Right cardiac atrium (tissue), 5 donors: ENCODE results near the gene SMARCD1. TPM values are rescaled to one million over a fixed set of nuclear protein-coding genes. Genes with fewer than 3 reads are reported as not detected.

ENCODE experiments used
- ATAC-seq, 2 donors: fragments of 200-7000 bp; cut with Tn5 transposase; one replicate each; pipeline versions ENCODE4 v1.8.0 to v1.9.1; 2020; ENCODE audit warnings: moderate library complexity in 2 of 2, mild to moderate bottlenecking in 1 of 2
- DNase-seq, 3 donors: peaks; one replicate each; pipeline ENCODE4 v3.0.0-alpha.2; 2020
- H3K27ac ChIP-seq: one replicate; pipeline ENCODE4 v1.5.1; 2013; ENCODE audit warnings: mild to moderate bottlenecking, low read length, control low read depth, moderate library complexity
- H3K27me3 ChIP-seq: one replicate; pipeline ENCODE4 v1.6.1; 2013; ENCODE audit not compliant: control insufficient read depth, insufficient read depth
- H3K4me1 ChIP-seq: one replicate; pipeline ENCODE4 v1.6.1; 2013; ENCODE audit warnings: low read length; ENCODE audit not compliant: control insufficient read depth, insufficient read depth
- H3K4me3 ChIP-seq: one replicate; pipeline ENCODE4 v1.5.1; 2013; ENCODE audit warnings: low read length, control low read depth
- H3K9me3 ChIP-seq: one replicate; pipeline ENCODE4 v1.6.1; 2013; ENCODE audit warnings: low read length; ENCODE audit not compliant: control insufficient read depth
- WGBS: extraction: QIAGEN DNeasy Blood & Tissue Kit; methylation state at CpG from one replicate; pipeline ENCODE4 v1.1.7; 2013; 5-methylcytosine and 5-hydroxymethylcytosine counted together
- intact Hi-C, 4 donors: fragments of 100-400 bp; cut with DNase I; formaldehyde crosslinking; loops; one replicate each; pipeline versions ENCODE4 v1.11.0 to v1.14.0; 2022 to 2023
- polyA plus RNA-seq: library from polyadenylated mRNA; stranded (reverse); fragments of 200-250 nt; gene quantifications from one replicate; pipeline ENCODE4 v1.2.3, GENCODE V29; 2013
- total RNA-seq, 4 donors: library from RNA; stranded (reverse); fragmentation: NEBNext Ultra II Directional; extraction: Animal tissue kit (Norgen Biotek cat#: 25700); gene quantifications; one replicate each; pipeline ENCODE4 v1.2.1, GENCODE V29; 2021
- donor health status: healthy with polysubstance abuse.
- donor health status: DM: no; HTN: yes; CAD: no.
- donor health status: DM: no; HTN: no; CAD: no.
- donor health status: DM: no; HTN: yes; CAD: no; lungs with severe emphysema.
- donor health status: DM: yes; HTN: yes; CAD: no.

Gene SMARCD1
- total and polyA plus RNA-seq, 5 donors = 11.6 to 24.5 (median 19.5) TPM

DNA sequence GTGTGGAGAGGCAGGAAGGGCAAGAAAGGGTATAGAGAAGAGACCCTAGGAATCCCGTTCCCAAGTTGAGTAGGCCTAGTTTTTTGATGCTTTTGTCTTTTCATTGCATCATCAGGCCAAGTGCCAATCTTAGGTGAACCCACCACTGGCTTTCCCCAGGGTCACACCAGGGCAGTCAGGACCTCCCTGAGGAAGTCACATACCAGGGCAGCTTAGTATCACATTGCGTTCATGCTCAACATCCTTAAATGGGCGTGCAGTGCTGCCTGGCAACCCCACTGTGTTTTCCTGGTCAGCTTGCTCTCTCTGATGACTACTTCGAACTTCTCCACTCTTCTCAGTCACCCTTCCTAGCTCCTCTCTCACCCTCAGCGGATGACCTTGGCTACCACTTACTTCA is 18.7 kb upstream of the SMARCD1 start:
- DNase-seq = no peak
- Histone ChIP-seq H3K27me3 (no peaks in the 10 kb centered on the region), H3K27ac (no peak overlapping the region), H3K4me3 (no peak overlapping the region), H3K4me1 (peaks cover 3% of the 10 kb centered on the region), H3K9me3 (no peaks in the 10 kb centered on the region)
- intact Hi-C loops = loop anchor here in 2 of 4 donors (5.0 to 10.0 kb wide), 2 partner anchors 99 to 202 kb away; no protein-coding TSS in a partner anchor
- 42% methylated on average over 5 of the region's 5 CpGs for WGBS
- ATAC-seq = peak in 1 of 2 donors; percentile 25

DNA sequence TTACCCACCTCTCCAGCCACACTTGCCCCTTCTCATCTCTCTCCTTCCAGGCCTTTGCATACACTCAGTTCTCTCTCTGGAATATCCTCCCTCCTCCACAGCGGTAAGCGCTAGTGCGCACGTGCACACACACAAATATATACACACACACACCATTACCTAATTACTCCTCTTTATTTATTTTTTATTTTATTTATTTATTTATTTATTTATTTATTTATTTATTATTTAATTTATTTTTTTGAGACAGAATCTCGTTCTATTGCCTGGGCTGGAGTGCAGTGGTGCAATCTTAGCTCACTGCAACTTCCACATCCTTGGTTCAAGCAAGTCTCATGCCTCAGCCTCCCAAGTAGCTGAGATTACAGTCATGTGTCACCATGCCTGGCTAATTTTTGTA is 16.1 kb upstream of the SMARCD1 start:
- intact Hi-C loops = loop anchor here in 2 of 4 donors (5.0 to 10.0 kb wide), 2 partner anchors 102 to 204 kb away; no protein-coding TSS in a partner anchor

DNA sequence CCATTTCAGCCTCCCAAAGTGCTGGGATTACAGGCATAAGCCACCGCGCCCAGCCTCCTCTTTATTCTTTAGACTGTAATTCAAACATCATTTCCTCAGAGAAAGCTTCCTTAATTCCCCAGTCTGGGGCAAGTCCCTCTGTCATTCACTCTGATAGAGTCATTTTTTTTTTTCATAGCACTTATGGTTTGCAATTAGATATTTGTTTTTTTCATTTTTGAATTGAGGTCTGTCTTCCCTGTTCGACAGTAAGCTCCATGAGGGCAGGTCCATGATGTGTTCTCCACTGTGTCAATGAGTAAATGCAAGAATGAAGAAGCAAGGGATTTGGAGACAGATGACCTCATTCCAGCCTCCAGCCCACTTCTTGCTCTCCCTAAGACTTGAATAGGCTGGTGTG is 15.6 kb upstream of the SMARCD1 start:
- no peak overlapping the region for H3K4me3 ChIP-seq
- H3K9me3 ChIP-seq = no peaks in the 10 kb centered on the region
- no peak overlapping the region for H3K27ac ChIP-seq
- no peaks in the 10 kb centered on the region for H3K27me3 ChIP-seq
- DNase-seq = no peak
- peaks cover 3% of the 10 kb centered on the region for H3K4me1 ChIP-seq
- intact Hi-C loops = loop anchor here in 2 of 4 donors (5.0 to 10.0 kb wide), 2 partner anchors 102 to 205 kb away; no protein-coding TSS in a partner anchor
- over 99% methylated on average over 3 of the region's 3 CpGs for WGBS
- no peak for ATAC-seq

More for the DNA sequence above, 16.1 kb upstream of the SMARCD1 start:
- 97% methylated on average over 5 of the region's 5 CpGs for WGBS
- no peaks in the 10 kb centered on the region for H3K27me3 ChIP-seq
- ATAC-seq (no peak), DNase-seq (no peak)
- peaks cover 3% of the 10 kb centered on the region for H3K4me1 ChIP-seq
- no peak overlapping the region for H3K4me3 ChIP-seq
- H3K9me3 ChIP-seq = no peaks in the 10 kb centered on the region
- H3K27ac ChIP-seq = no peak overlapping the region

DNA sequence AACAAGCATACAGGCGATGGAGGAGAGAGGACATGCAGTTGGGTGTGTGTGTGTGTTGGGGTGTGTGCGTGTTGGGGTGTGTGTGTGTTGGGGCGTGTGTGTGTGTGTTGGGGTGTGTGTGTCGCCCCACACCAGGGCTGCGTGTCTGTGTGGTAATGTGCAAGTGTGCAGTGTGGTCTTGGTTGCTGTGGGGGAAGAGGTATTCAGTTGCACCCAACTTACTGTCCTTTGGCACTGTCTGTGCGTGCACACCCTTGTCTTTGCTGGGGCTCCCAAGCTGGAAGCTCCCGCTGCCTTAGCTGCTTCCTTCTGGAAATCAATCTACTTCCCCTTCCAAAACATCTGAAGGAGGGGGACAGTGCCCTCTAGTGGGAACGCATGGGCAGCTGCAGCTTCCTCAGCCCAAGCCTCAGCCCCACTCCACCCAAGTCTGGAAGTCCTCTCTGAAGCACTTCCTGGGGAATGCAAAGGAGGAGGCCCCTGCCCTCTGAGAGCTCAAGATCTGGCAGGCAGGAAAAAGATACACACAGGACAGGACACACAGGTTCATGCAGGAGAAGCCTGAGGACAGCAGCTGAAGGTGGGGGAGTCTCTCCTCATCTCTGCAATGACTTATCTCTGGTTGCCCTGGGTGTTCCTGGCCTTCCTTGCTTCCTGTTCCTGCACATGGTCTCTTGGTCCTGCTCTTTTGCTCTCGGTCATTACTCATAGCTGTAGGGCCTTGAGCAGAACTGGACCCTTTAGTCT is 14.7 kb upstream of the SMARCD1 start:
- H3K27ac ChIP-seq = no peak overlapping the region
- H3K27me3 ChIP-seq = no peaks in the 10 kb centered on the region
- H3K4me3 ChIP-seq = no peak overlapping the region
- H3K4me1 ChIP-seq = peaks cover 3% of the 10 kb centered on the region
- WGBS = 42% methylated on average over 9 of the region's 9 CpGs
- ATAC-seq (peak; percentile 70 to 80), DNase-seq (peak; percentile 81 to 88 (median 87))
- H3K9me3 ChIP-seq = no peaks in the 10 kb centered on the region
- intact Hi-C loops = loop anchor here in 2 of 4 donors (5.0 kb wide), 3 partner anchors 103 to 293 kb away; no protein-coding TSS in a partner anchor

DNA sequence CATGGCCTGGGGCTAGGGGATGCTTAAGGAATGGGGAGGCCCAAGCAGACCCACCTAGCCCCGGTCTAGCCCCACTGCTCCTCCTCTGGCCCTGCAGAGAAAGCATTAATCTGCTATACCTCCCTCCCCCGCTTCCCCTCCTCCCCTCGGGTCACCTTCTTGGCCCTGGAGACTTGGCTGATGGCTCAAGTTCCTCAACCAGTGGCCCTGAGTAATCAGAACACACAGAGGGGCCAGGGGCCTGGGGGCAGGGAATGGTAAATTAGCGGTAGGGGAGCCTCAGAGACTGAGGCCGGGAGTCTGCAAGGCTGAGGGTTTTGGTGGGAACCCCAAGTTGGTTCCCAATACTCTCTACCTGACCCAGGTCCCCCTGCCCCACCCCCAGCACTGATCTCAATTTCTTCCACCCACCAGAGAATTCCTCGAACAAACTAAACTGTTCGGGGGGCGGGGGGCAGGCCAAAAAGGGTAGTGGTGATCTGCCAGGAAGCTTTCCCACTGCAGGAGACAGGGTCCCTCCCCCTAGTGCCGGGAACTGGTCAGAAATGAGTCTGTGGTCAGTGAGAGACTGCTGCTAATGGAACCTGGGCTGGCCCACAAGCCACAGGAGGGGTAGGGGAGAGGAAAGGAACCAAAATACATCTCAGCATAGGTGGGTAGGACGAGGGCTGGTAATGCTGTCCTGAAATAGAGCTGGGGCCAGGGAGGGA is 12.8 kb upstream of the SMARCD1 start:
- no peak for ATAC-seq
- Histone ChIP-seq H3K9me3 (no peaks in the 10 kb centered on the region), H3K27me3 (no peaks in the 10 kb centered on the region), H3K4me3 (no peak overlapping the region), H3K4me1 (no peaks in the 10 kb centered on the region), H3K27ac (no peak overlapping the region)
- DNase-seq = no peak
- 69% methylated on average over 10 of the region's 10 CpGs for WGBS
- intact Hi-C loops = loop anchor here in 2 of 4 donors (5.0 kb wide), 3 partner anchors 105 to 295 kb away; no protein-coding TSS in a partner anchor

DNA sequence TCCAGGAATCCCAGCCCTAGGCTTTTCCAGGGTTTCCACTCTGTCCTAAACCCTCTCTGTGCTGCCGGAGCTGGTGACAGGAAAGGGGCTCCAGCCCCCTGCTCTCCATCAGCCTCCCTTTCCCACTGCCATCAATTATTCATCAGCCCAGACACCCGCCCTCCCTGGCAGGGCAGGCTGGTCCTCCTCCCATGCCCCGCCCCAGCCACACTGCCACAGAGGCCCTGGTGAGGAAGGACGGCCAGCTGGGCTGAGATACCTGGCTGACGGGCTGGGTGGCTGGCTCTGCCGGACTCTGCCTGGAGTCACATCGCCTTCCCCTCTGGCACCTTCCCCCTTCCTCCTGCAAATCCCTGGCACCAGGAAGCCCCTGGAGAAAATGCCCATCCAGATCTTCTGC is 11.9 kb upstream of the SMARCD1 start:
- 85% methylated on average over 7 of the region's 7 CpGs for WGBS

DNA sequence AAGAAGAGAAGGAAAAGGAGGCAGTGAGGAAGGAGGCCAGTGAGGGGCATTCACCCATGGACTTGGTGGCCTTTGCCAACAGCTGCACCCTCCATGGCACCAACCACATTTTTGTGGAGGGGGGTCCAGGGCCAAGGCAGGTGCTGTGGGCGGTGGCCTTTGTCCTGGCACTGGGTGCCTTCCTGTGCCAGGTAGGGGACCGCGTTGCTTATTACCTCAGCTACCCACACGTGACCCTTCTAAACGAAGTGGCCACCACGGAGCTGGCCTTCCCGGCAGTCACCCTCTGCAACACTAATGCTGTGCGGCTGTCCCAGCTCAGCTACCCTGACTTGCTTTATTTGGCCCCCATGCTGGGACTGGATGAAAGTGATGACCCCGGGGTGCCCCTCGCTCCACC is 11.4 kb upstream of the SMARCD1 start:
- H3K9me3 ChIP-seq = no peaks in the 10 kb centered on the region
- no peaks in the 10 kb centered on the region for H3K4me1 ChIP-seq
- ATAC-seq = no peak
- H3K27me3 ChIP-seq = no peaks in the 10 kb centered on the region
- H3K4me3 ChIP-seq = no peak overlapping the region
- intact Hi-C loops = loop anchor here in 2 of 4 donors (2.0 to 5.0 kb wide), 4 partner anchors 101 to 296 kb away; no protein-coding TSS in a partner anchor
- no peak overlapping the region for H3K27ac ChIP-seq
- WGBS = 83% methylated on average over 10 of the region's 10 CpGs
- no peak for DNase-seq

More for the DNA sequence above, 11.9 kb upstream of the SMARCD1 start:
- H3K4me1 ChIP-seq = no peaks in the 10 kb centered on the region
- H3K4me3 ChIP-seq = no peak overlapping the region
- DNase-seq (no peak), ATAC-seq (no peak)
- no peaks in the 10 kb centered on the region for H3K9me3 ChIP-seq
- no peak overlapping the region for H3K27ac ChIP-seq
- intact Hi-C loops = loop anchor here in 2 of 4 donors (5.0 kb wide), 3 partner anchors 106 to 296 kb away; no protein-coding TSS in a partner anchor
- no peaks in the 10 kb centered on the region for H3K27me3 ChIP-seq

DNA sequence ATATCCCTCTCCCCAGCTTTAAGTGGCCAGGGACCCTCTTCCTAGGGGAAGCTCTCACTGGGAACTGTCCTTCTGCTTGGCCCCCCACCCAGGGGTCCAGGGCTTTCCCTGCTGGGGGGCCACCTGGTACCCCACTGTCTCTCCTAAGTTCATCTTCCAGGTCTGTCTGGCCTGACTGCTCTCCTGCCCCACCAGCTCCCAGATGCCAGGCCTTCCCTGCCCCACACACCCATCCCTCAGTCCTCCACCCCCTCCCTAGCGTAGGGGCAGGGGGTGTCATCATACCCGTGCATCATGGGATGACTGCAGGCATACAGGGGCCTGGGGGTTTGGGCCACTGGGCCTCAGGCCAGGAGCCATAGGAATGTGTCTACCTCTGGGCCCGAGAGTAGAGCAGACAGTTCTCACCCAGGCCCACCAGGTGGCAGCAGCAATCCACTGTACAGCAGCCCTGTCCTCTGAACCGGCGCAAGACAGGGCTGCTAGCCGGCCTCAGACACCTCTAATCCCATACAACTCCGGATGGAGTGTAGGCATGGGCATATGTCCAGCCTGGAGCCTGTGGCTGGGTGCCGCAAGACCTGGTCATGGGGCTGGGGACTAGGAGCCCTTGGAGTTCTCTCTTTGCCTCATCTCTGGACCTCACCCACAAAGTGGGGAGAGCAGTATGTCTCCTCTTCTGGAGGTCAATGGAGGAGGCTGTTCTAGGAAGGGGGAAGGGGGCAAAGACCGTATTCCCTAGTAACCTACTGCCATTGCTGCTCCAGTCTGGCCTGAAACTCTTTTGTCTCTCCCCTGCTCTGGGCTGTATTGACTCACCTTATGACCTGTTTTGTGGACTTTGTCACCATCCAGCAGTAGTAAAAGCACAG is 10.0 kb upstream of the SMARCD1 start:
- intact Hi-C loops = loop anchor here in 3 of 4 donors (2.0 to 5.0 kb wide), 5 partner anchors 100 to 298 kb away; no protein-coding TSS in a partner anchor
- peak; percentile 85 to 93 (median 93) for DNase-seq
- no peaks in the 10 kb centered on the region for H3K9me3 ChIP-seq
- ATAC-seq = peak; percentile 83 to 85
- H3K27me3 ChIP-seq = no peaks in the 10 kb centered on the region
- no peak overlapping the region for H3K27ac ChIP-seq
- no peaks in the 10 kb centered on the region for H3K4me1 ChIP-seq
- 6% methylated on average over 9 of the region's 9 CpGs for WGBS
- no peak overlapping the region for H3K4me3 ChIP-seq

DNA sequence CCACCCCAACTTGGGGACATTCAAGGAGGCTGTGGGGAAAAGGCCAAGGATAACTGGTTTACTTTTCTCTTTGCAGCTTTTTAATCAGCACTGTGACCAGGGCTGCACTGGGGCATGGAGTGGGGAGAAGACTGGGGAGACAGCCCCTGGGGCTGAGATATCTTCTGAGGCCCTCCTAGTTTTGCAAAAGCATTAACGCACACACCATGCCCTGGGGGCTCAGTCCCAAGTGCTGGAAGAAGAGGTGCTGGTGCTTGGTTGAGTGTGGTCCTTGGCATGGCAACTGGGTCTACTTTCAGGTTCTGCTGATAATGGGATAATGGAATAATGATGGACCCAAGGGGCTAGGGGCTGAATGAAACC is 9.4 kb upstream of the SMARCD1 start:
- DNase-seq (no peak), ATAC-seq (no peak)
- intact Hi-C loops = loop anchor here in 2 of 4 donors (2.0 to 5.0 kb wide), 2 partner anchors 99 to 102 kb away; no protein-coding TSS in a partner anchor
- Histone ChIP-seq H3K9me3 (no peaks in the 10 kb centered on the region), H3K4me3 (no peak overlapping the region), H3K27me3 (no peaks in the 10 kb centered on the region), H3K27ac (no peak overlapping the region), H3K4me1 (no peaks in the 10 kb centered on the region)
- WGBS = 98% methylated on average over 1 of the region's 1 CpG

DNA sequence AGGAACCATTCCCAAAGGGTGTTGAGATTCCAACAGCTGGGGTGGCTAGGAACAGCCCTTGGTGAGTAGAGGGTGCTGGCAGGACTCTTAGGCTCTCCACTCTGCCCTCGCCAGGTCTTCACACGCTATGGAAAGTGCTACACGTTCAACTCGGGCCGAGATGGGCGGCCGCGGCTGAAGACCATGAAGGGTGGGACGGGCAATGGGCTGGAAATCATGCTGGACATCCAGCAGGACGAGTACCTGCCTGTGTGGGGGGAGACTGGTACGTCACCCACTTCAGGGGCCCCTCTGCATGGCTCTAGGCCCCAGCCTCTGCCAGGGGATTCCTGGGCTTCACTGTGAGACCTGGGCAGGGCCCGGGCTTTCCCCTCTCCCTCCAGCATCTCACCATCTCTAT is 8.0 kb upstream of the SMARCD1 start:
- Histone ChIP-seq H3K9me3 (no peaks in the 10 kb centered on the region), H3K4me3 (no peak overlapping the region), H3K27ac (no peak overlapping the region), H3K27me3 (no peaks in the 10 kb centered on the region), H3K4me1 (no peaks in the 10 kb centered on the region)
- DNase-seq (no peak), ATAC-seq (no peak)
- intact Hi-C loops = loop anchor here in 1 of 4 donors (5.0 kb wide), 1 partner anchor 100 kb away; no protein-coding TSS in a partner anchor
- WGBS = 85% methylated on average over 12 of the region's 12 CpGs
